DOHH2 (cell line): ENCODE measurements around the gene RRP1.

Source experiments
- H3F3A ChIP-seq: fragments of 200-600 bp; sonication (generic), shearing (Covaris generic); 2 replicates; pipeline ENCODE4 v1.6.0; 2016; ENCODE audit warnings: antibody characterized with exemption, mild to moderate bottlenecking; ENCODE audit not compliant: control insufficient read depth, insufficient read depth
- H3K27ac ChIP-seq: fragments of 200-600 bp; sonication (generic); 2 replicates; pipeline ENCODE4 v1.5.1; 2014; ENCODE audit warnings: low read depth, mild to moderate bottlenecking, low read length, moderate library complexity
- H3K27me3 ChIP-seq: fragments of 200-600 bp; sonication (generic); 2 replicates; pipeline ENCODE4 v1.6.1; 2014; ENCODE audit warnings: mild to moderate bottlenecking, low read length, mixed read lengths; ENCODE audit not compliant: control insufficient read depth
- H3K36me3 ChIP-seq: fragments of 200-600 bp; sonication (generic); 2 replicates; pipeline ENCODE4 v1.6.1; 2014; ENCODE audit warnings: mild to moderate bottlenecking, low read length, moderate library complexity, mixed read lengths; ENCODE audit not compliant: control insufficient read depth
- H3K4me1 ChIP-seq: fragments of 200-600 bp; sonication (generic); 2 replicates; pipeline ENCODE4 v1.6.1; 2014; ENCODE audit warnings: mild to moderate bottlenecking, low read length, mixed read lengths; ENCODE audit not compliant: control insufficient read depth
- H3K4me2 ChIP-seq: fragments of 200-600 bp; sonication (generic); 2 replicates; pipeline ENCODE4 v1.6.0; 2014; ENCODE audit warnings: mild to moderate bottlenecking, low read length, moderate library complexity
- H3K4me3 ChIP-seq: fragments of 200-600 bp; sonication (generic); 2 replicates; pipeline ENCODE4 v1.5.1; 2014; ENCODE audit warnings: mild to moderate bottlenecking, low read length, mixed read lengths
- H3K79me2 ChIP-seq: fragments of 200-600 bp; sonication (generic); 2 replicates; pipeline ENCODE4 v1.6.1; 2014; ENCODE audit warnings: mild to moderate bottlenecking, low read length, mixed read lengths; ENCODE audit not compliant: control insufficient read depth
- H3K9me2 ChIP-seq: fragments of 200-600 bp; sonication (generic); replicated peaks from 2 replicates; pipeline ENCODE4 v1.6.1; 2014; ENCODE audit warnings: mild to moderate bottlenecking, low read length, mixed read lengths; ENCODE audit not compliant: control insufficient read depth
- H3K9me3 ChIP-seq: fragments of 200-600 bp; sonication (generic); 2 replicates; pipeline ENCODE4 v1.6.1; 2014; ENCODE audit warnings: antibody characterized with exemption, low read length, mixed read lengths; ENCODE audit not compliant: control insufficient read depth, insufficient read depth
- H4K20me1 ChIP-seq: fragments of 200-600 bp; sonication (generic); 2 replicates; pipeline ENCODE4 v1.6.0; 2014; ENCODE audit warnings: low read depth, mild to moderate bottlenecking, antibody characterized with exemption, low read length, moderate library complexity; ENCODE audit not compliant: control insufficient read depth, insufficient read depth
- EZH2phosphoT487 ChIP-seq: fragments of 200-600 bp; sonication (generic); IDR thresholded peaks from 2 replicates; pipeline ENCODE4 v1.6.1; 2017; ENCODE audit warnings: borderline replicate concordance, mild to moderate bottlenecking, antibody characterized with exemption, low read length, moderate library complexity, mixed read lengths
- TF ChIP-seq, protein P1 (sequence below): fragments of 200-600 bp; sonication (generic); IDR thresholded peaks from one replicate; pipeline ENCODE4 v1.5.1; 2014; ENCODE audit warnings: antibody characterized with exemption, mild to moderate bottlenecking, low read depth, low read length; ENCODE audit not compliant: poor library complexity, severe bottlenecking

RRP1 gene

DNA sequence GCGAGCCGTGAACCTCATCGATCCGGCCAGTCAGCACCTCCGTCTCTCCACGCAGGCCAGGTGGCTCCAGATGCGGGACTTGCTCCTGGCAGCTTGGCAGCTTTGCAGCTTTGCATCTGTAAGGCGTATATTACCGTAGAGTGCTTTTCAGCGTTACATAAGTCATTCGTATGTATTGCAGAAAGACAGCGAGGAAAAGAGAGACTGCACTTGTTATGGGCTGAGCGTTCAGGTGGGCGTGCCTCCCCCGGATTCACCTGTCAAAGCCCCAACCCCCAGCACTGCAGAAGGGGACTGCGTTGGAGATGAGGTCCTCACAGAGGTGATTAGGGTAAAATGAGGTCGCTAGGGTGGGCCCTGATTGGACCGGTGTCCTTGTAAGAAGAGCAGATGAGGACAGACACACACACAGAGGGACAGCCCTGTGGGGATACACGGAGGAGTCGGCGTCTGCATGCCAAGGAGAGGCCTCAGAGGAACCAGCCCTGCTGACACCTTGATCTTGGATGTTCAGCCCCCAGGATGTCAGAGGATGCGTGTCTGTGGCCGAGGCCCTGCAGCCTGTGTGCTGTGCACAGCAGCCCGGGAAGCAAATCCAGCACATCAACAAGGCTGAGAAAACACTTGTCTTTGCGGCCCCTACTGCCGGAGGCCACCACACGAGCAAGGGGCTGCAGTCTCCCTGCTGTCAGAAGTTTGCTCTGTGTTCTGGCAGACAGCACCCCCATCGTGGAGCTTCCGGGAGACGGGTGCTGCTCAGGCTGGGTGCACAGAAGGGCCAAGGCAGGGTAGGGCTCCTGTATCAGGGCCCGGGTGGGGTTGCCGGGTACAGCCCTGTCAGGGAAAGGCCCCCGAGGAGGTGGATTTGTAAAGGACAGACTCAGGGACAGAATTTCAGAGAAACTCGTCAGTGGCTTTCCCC lies 64.7 kb downstream of the RRP1 start:
- Histone ChIP-seq H3K36me3 (no peaks in the 10 kb centered on the region), H3K9me3 (no peaks in the 10 kb centered on the region), H3K4me1 (peaks cover 15% of the 10 kb centered on the region), H3K27ac (no peak overlapping the region), H3K4me2 (no peak overlapping the region; the same call in 1 of the 2 replicates), H3K79me2 (no peaks in the 10 kb centered on the region), H4K20me1 (no peaks in the 10 kb centered on the region), H3K27me3 (peaks cover 17% of the 10 kb centered on the region; the same call in 1 of the 2 replicates), H3F3A (no peaks in the 10 kb centered on the region), H3K9me2 (no peaks in the 10 kb centered on the region), H3K4me3 (no peak overlapping the region)
- no peak for TF ChIP-seq EZH2phosphoT487
- TF ChIP-seq, protein P1, sequence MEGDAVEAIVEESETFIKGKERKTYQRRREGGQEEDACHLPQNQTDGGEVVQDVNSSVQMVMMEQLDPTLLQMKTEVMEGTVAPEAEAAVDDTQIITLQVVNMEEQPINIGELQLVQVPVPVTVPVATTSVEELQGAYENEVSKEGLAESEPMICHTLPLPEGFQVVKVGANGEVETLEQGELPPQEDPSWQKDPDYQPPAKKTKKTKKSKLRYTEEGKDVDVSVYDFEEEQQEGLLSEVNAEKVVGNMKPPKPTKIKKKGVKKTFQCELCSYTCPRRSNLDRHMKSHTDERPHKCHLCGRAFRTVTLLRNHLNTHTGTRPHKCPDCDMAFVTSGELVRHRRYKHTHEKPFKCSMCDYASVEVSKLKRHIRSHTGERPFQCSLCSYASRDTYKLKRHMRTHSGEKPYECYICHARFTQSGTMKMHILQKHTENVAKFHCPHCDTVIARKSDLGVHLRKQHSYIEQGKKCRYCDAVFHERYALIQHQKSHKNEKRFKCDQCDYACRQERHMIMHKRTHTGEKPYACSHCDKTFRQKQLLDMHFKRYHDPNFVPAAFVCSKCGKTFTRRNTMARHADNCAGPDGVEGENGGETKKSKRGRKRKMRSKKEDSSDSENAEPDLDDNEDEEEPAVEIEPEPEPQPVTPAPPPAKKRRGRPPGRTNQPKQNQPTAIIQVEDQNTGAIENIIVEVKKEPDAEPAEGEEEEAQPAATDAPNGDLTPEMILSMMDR = no peak
